CMK (cell line): Measurements from ENCODE around the gene LCN15.

Source experiments
- DNase-seq: peaks from one replicate; pipeline ENCODE4 v3.0.0-alpha.2; 2010; ENCODE audit warnings: low read depth

LCN15 gene

DNA sequence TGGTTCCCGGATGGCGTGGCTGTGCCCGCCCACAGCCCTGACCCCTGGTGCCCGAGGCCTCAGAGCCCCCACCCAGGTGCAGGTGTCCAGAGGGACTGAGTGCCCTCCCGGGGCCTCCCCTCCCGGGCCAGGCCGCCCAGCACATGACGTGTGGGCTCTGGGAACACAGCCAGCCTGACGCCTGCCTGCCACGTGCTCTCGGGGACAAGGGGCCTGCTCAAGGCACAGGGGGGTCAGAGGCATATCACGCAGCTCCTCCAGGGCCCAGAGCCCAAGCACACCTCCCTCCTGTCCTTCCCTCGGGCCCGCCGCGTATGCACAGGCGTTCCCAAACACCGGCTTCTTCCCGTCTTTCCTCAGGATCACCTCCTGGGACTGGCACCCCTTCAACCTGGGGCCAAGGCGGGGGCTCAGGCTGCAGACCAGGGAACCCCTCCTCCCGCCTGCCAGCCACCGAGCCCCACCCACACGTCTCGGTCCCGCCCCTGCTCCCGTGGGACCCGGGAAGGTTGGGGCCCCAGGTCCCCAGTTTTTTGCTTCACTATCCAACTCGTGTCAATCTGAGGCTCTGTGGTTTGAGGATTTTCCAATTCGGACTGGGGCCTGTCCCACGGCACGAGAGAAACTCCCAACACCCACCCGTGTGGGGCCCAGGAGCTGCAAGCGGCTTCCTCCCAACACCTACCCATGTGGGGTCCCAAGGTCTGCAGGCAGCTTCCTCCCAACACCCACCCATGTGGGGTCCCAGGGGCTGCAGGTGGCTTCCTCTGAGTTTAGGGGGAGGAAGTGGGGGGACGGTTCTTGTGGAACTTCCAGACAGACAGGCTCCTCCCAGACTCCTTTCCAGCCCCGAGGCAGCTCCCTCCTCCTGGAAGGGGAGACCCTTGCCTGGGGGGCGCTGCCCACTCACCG is 23.1 kb downstream of the LCN15 start:
- DNase-seq: no peak

DNA sequence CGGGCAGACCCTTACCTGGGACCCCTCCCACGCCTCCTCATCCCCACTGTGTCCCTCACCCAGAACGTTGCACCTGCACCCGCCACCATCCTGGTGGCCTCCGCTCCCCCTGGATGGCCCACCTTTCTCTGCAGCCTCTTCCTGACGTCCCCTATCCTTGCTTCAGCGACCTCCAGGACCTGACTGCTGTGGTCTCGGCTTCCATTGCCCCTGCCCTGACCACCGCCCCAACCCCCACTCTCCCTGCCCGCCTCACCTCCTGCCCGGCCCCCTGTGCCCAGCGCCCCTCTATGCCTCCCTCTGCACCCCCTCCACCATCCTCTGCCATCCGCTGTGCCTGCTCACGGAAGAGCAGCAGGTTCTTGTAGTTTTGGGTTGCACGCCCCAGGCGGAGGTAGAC is 23.8 kb downstream of the LCN15 start:
- DNase-seq: no peak

DNA sequence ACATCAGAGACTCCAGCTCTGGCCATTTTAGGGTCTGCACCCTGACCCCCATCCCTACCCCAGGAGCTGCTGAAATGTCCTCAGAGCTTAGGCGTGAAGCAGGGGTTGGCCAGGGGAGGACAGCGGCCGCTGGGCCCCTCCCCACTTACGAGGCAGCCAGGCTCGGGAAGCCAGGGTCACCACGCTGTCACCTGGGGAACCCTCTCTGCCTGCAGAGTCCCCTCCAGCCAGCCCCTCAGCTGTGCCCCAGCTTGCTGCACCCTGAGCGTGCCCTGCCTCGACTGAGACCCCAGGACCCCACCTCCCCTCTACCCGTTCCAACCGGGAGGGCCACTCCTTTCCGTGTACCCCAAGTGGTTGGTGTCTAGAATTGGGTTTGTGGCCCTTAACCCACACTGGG is 24.2 kb downstream of the LCN15 start:
- no peak for DNase-seq

DNA sequence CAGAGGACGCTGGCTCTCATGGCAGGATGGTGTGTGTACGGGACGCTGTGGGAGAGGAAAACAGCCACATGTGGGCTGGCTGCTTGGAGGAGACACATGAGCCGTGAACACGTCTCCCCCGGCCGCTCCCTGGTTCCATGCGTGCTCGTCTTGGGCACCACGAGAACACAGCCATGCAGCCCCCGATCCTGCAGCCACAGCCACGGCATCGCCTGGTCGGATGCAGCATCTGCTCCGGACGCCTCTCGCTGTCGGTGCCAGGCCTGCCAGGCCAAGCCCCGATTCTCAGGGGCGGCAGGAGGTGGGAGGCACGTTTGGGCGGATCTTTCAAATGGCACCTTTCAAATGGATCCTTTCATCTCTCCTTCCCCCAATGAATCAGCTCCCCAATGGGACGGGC is 24.8 kb downstream of the LCN15 start:
- DNase-seq: no peak

DNA sequence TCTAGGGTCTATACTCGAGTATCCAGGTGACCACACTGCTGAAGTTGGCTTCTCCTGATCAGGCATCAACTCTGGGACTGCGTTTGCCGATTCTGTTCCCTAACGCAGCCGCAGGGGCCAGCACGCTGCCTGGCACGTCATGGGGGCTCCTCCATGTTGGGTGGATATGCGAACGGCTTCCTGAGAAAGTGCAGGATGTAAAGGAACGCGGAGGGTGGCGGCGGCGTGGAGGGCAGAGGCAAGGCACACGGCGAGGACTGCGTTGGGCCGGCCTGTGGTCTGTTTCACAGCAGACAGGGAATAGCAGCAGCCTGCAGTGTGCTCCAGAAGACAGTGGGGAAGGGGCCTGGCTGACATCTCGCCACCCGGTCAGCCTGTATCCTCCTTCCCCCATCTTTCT is 25.4 kb downstream of the LCN15 start:
- DNase-seq: no peak

DNA sequence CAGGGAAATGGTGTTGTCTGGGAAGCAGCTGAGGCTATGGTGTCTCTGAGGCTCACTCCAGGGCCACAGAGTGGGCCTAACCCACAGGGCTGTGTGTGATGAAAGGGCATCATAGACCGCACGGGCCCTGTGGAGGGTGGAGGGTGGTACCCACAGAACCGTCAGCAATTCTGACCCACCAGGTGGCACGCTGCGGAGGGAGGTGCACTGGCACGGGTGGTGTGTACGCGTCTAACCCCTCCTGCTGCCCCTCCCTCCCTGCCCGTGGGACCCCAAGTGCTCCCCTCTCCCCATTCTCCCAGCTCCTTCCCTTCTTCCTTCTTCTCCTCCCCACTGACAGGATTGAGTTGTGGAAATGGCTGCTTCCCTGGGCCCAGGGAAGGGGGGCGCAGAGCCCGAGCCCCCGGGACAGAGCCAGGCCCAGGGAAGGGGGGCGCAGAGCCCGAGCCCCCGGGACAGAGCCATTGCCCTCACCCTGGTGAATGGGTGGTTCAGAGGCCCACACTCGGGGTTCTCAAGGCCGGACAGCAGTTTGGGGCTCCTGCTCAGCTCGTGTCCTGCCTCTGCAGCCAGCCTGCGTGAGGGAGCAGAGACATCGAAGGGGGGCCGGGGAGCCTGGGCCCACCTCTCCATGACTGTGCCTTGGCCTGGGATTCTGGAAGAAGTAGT is 28.4 kb downstream of the LCN15 start:
- no peak for DNase-seq

DNA sequence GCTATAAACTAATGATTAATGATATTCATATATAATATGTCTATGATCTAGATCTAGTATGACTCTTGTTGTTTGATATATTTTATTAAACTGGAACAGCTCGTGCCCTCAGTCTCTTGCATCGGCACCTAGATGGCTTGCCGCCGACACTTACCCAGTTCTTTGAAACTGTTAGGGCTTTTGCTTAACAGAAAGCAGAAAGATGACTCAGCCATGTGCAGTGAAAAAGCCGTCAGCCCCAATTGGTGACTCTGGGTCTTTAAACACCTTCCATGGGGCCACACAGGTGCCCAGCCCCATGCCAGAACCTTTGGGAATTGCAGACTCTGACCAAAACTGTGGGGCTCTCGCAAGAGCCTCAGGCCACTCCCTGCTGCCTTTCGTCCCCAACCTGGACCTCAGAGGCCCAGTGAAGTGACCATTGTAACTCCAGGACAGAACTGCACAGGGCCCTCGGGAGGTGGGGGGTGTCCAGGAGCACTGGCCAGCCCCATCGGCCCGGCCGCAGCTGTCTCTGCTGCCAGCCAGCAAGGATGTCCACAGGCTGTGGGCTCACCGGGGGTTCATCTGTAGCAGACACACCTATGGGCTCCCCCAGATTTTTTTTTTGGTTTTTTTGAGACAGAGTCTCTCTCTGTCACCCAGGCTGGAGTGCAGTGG is 29.4 kb downstream of the LCN15 start:
- no peak for DNase-seq

DNA sequence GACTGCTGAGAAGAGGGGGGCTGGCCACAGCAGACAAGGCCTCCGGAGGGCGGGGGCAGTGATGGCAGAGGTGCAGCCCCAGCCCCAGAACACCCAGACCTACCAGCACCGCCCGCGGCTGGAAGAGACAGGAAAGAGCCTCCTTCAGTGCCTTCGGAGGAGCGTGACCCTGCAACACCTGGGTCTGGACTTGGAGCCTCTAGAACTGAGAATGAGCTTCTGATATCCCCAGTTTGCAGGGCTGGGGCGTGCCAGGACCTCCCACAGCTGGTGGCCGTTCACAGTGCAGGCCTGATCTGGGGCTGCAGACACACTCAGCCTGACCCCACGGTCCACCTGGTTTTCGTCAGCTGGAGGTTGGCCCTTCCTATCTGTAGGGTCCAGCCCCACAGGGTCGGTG is 30.7 kb downstream of the LCN15 start:
- no peak for DNase-seq

DNA sequence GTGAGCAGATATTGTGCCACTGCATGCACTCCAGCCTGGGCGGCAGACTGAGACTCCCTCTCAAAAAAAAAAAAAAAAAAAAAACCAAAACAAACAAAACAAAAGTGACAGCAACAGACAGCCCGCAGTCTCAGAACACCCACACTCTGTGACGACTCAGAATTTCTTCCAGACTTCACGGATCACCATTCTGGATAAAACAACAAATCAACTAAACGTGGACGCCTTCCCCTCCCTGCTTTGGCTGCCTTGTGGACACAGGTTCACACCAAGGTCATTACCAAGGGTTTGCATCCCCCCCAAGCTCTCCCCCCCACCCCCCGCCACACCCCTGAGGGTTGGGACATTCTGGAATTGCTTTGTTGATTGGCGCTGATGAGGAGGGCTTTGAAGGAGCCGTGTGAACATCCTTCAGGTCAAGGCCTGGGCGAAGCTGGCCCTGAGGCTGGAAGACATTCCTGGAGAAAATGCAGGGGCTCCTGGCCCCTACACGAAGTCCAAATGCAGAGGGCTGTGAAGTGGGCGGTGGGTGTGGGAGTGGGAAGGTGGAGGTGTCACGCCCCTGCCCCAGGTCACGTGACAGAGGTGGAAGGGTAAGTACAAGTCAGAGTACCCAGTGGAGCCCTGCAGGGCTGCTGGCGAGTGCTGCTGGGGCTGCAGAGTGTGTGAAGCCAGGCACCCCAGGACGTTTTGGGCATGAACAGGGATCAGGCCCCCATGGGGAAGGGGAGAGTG is 31.7 kb downstream of the LCN15 start:
- DNase-seq: no peak

DNA sequence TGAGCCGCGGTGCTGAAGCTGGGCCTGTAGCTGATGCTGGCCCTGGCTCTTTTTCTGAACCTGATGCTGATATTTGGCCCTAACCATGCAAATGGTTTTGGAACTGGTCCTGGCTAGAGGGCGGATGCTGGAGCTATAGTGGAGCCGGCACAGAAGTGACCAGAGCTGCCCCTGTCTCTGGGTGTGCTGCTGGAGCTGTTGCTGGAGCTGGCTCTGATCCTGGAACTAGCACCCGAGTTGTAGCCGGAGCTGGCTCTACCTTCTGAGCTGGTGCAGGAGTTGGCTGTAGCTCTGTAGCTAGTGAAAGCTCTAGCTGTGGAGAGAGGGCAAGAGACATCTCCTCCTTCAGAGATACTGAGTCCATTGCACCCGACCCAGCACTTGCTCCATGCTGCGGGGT is 34.4 kb downstream of the LCN15 start:
- no peak for DNase-seq

DNA sequence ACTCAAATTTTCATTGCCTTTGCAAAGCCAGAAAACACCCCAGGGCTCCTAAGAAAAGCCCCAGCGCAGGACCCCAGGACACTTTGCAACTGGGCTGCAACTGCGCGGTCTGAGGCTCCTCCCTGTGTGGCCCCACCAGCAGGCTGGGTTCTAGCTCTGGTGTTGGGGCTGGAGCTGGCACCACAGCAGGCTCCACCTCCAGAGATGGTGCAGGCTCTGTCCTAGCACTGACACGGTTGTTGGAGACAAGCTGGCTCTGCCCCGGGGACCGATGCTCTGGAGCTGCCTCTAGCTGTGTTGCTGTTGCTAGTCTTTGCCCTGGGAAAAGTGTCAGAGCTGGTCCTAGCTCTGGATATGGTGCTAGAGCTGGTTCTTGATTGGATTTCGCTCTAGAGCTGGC is 35.2 kb downstream of the LCN15 start:
- DNase-seq: no peak

DNA sequence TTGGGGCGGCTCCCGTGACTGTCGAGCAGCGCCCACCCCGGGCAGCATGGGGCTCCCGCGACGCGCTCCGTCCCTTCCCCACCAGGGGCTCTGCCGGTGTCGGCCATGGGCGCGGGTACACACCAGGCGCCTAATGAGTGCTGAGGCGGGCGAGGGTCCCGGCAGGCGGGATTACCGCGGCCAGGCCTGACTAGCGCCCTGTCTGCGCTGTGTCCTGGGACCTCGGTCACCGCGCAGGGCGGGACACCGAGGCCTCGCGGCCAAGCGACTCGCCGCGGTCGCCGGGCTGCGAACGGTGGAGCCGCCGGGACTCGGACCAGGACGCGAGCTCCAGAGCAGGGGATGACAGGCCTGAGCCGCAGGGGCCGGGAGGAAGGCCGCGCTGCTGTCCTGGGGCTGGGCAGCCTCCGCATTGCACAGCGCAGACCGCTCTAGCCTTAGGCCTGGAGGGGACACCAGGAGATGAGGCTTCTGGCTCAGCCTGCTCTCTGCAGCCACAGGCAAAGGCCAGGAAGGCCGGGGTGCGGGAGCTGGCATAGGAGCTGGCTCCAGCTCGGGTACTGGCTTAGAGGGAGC is 35.7 kb downstream of the LCN15 start:
- DNase-seq: no peak

DNA sequence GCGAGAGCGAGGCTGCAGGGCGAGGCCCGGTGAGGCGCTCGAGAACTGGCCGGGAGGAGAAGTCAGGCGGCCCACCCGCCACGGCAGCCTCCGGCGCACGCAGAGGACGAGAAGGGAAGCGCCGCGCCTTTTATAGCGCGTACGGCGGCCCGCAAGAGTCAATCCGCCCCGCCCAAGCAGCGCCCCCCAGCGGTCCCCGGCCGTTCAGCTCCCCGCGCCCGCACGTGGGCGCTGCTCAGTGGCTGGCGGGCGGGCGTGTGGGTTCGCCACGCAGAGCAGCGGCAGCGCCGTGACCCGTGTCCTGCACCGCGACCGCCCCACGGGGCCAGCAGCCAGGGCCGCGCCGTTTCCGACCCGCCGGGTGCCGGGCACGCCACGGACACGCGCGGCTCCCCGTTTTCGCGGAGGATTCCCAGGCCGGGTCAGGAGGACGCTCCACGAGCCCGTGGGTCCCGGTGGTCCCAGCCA is 36.2 kb downstream of the LCN15 start:
- peak; percentile 81 for DNase-seq

DNA sequence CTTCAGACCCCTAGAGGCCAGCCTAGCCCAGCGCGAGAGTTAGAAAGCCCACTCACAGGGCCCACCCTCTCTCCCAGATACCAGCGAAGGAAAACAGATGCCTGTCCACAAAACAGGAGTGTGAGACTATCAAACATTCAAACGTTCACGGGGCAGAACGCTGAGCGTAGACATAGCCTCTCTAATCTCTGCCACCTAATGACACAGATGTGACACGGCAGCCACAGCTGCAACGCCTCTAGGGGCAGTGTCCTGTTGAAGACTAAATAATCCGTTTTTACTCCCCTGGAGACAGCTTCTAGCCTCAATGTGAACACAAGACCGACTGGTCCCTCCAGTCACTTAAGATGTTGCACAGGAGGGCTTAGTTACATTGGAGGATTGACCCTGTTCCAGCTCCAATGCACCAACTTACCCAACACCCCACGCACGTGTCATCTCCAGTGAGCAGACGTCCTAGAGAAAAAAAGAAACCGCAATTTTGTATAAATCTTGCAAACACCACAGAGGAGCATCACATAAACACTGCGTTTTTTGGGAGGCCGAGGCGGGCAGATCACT is 37.6 kb downstream of the LCN15 start:
- DNase-seq: no peak

DNA sequence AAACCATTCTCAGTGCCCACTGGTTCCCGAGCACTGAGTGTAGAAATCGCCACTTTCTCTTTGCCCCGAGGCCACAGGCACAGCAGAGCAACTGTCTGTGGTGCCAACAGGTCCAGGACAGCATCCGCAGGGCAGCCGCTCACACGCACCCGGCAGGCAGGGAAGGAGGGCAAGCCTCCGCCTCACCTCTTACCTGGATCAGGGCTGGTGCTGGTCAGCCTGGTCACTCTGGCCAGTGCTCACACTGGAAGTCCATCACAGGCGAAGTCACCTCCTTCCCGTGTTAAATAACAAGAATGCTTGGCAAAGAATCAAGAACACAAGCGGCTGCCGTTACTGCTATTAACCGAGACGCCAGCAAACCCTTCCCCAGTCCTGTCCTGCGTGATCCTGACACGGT is 38.2 kb downstream of the LCN15 start:
- DNase-seq: no peak

DNA sequence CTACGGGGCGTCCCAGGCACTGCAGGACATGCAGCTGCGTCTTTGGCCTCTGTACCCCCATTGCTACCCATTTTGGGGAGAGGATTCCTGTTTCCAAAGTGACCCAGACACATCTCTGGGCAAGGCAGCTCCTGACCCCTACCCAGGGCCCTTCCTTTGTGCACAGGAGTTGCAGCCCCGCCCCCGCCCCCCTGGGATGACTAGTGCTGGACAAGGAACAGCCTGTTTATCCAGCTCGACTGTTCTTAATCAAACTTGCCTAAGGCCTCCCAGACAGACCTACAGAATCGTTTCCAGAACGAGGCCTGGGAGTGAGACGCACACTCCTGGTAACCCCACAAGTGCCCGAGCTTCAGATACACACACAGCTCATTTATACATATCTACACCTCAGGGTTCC is 38.7 kb downstream of the LCN15 start:
- DNase-seq: no peak

DNA sequence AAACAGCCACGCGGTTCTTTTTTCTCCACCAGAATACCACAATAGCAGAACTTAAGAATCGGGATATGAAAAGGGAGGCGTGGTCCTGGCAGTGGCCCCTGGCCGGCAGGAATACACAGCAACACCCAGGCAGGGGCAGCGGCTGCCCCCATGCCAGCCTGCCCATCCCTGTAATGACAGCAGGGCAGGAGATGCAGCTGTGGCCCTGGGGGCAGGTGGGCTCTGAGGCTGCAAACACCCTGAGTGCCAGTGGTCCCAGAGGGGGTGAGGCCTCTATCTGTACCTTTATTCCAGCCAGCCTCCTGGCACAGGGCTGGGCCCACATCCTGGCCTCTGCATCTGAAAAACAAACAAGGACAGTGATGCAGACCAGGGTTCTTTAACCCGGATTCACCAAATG is 39.5 kb downstream of the LCN15 start:
- DNase-seq: no peak

DNA sequence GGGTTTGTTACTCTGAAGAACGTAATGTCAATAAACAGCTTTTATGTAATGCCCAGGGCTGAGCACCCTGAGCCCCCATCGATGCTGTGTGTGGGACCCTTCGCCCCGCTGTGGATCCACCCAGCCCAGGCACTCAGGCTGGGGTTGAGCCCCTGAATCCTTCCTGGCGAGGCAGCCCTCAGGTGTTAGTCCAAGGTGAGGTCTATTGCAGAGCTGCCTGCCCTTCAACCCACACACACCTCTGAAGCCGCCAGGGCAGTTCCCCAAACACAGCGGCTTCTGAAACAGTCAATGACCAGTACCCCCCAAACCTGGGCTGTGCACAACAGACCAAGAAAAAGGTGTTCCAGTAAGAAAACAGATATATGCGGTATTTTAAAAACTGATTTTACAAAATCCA is 40.3 kb downstream of the LCN15 start:
- no peak for DNase-seq

DNA sequence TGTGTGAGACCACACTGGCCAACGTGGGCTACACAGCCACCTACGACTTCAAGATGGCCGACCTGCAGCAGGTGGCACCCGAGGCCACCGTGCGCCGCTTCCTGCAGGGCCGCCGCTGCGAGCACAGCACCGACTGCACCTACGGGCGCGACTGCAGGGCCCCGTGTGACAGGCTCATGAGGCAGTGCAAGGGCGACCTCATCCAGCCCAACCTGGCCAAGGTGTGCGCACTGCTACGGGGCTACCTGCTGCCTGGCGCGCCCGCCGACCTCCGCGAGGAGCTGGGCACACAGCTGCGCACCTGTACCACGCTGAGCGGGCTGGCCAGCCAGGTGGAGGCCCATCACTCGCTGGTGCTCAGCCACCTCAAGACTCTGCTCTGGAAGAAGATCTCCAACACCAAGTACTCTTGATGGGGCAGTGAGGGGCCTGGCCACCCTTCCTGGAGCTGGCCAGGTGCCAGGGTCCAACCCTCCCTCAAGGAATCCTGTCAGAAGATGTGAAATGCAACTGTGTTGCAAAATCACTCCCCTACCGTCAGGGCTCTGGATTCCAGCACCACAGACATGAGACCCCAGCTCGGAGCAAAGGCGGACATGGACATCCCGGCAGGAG is 40.8 kb downstream of the LCN15 start:
- no peak for DNase-seq

DNA sequence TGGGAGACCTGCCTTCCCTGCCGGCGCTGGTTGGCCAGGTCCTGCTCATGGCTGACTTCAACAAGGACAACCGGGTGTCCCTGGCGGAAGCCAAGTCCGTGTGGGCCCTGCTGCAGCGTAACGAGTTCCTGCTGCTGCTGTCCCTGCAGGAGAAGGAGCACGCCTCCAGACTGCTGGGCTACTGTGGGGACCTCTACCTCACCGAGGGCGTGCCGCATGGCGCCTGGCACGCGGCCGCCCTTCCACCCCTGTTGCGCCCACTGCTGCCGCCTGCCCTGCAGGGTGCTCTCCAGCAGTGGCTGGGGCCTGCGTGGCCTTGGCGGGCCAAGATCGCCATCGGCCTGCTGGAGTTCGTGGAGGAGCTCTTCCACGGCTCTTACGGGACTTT is 41.4 kb downstream of the LCN15 start:
- no peak for DNase-seq
